B cell (primary cell): ENCODE results near the gene GGA2. TPM values are rescaled to one million over a fixed set of nuclear protein-coding genes. Genes with fewer than 3 reads are reported as not detected.
"Not testable (repeated sequence)": the region's sequence is repeated elsewhere in the genome, so short reads cannot be mapped to it uniquely, and the experiment has no call there.

Source experiments
- ATAC-seq: fragments of 200-7000 bp; cut with Tn5 transposase; one replicate; pipeline ENCODE4 v1.10.0; 2021; ENCODE audit warnings: low read depth, mild to moderate bottlenecking, moderate number of reproducible peaks, moderate library complexity
- CTCF ChIA-PET: fragments of 350-600 bp; sonication (Branson Sonifier 250); formaldehyde crosslinking; loops from one replicate; lab custom pipeline; 2021; ENCODE audit warnings: antibody characterized with exemption, inconsistent platforms; lab: Charles Lee
- POLR2A ChIA-PET: fragments of 350-600 bp; sonication (Branson Sonifier 250); formaldehyde crosslinking; loops from one replicate; lab custom pipeline; 2021; ENCODE audit warnings: antibody characterized with exemption; lab: Charles Lee
- DNase-seq: peaks from one replicate; pipeline ENCODE4 v3.0.0; 2013
- H2AFZ ChIP-seq: 2 replicates; pipeline ENCODE4 v1.6.1; 2012; ENCODE audit warnings: mild to moderate bottlenecking, low read depth, low read length; ENCODE audit not compliant: insufficient read depth, poor library complexity, severe bottlenecking
- H3K27ac ChIP-seq, 2 donors: 1 replicate in 1 of 2; 2 replicates in 1 of 2; pipeline ENCODE4 v1.5.1; 2012 to 2013; ENCODE audit warnings: low read length in 2 of 2, mild to moderate bottlenecking in 2 of 2, moderate library complexity in 1 of 2
- H3K27me3 ChIP-seq, 4 experiments: fragments of 200-600 bp in 1 of 4; sonication (generic) in 1 of 4; replicated peaks in 1 of 4; 1 replicate in 2 of 4; 2 replicates in 2 of 4; pipeline versions ENCODE4 v1.6.1 to v1.7.0; 2013 to 2016; ENCODE audit warnings: low read length in 3 of 4, mild to moderate bottlenecking in 2 of 4, mixed read lengths in 1 of 4, moderate library complexity in 1 of 4; ENCODE audit not compliant: insufficient read depth in 4 of 4, control insufficient read depth in 3 of 4; ENCODE audit errors: control extremely low read depth in 1 of 4
- H3K36me3 ChIP-seq, 2 experiments: replicated peaks in 1 of 2; 1 replicate in 1 of 2; 2 replicates in 1 of 2; pipeline versions ENCODE4 v1.6.1 to v1.7.1; 2013; ENCODE audit warnings: low read length in 1 of 2; ENCODE audit not compliant: insufficient read depth in 2 of 2, control insufficient read depth in 1 of 2; ENCODE audit errors: control extremely low read depth in 1 of 2, extremely low read depth in 1 of 2
- H3K4me1 ChIP-seq, 2 donors: fragments of 200-600 bp in 1 of 2; sonication (generic) in 1 of 2; 1 replicate in 1 of 2; 2 replicates in 1 of 2; pipeline versions ENCODE4 v1.5.1 to v1.6.1; 2013 to 2017; ENCODE audit warnings: low read length in 2 of 2; ENCODE audit not compliant: control insufficient read depth in 2 of 2, insufficient read depth in 2 of 2
- H3K4me2 ChIP-seq: replicated peaks from 2 replicates; pipeline ENCODE3; 2012; ENCODE audit warnings: mild to moderate bottlenecking, low read depth, low read length; ENCODE audit not compliant: poor library complexity, severe bottlenecking
- H3K4me3 ChIP-seq, 5 experiments: fragments of 200-600 bp in 1 of 5; sonication (generic) in 1 of 5; 1 replicate in 3 of 5; 2 replicates in 2 of 5; pipeline versions ENCODE4 v1.5.1 to v1.7.0; 2011 to 2016; ENCODE audit warnings: low read length in 4 of 5, mild to moderate bottlenecking in 4 of 5, low read depth in 2 of 5, control low read depth in 1 of 5, moderate library complexity in 1 of 5; ENCODE audit not compliant: insufficient read depth in 1 of 5; ENCODE audit errors: control extremely low read depth in 1 of 5, extremely low read depth in 1 of 5
- H3K79me2 ChIP-seq: fragments of 200-600 bp; sonication (generic); one replicate; pipeline ENCODE4 v1.6.0; 2016; ENCODE audit warnings: low read length; ENCODE audit not compliant: control insufficient read depth, insufficient read depth
- H3K9ac ChIP-seq: fragments of 200-600 bp; sonication (generic); 2 replicates; pipeline ENCODE4 v1.6.1; 2017; ENCODE audit warnings: mild to moderate bottlenecking, low read length, moderate library complexity
- H3K9me3 ChIP-seq, 3 donors: one replicate each; pipeline versions ENCODE4 v1.6.1 to v1.7.1; 2013; ENCODE audit warnings: low read length in 2 of 3; ENCODE audit not compliant: control insufficient read depth in 2 of 3, insufficient read depth in 1 of 3; ENCODE audit errors: control extremely low read depth in 1 of 3
- H4K20me1 ChIP-seq: 2 replicates; pipeline ENCODE4 v1.6.0; 2012; ENCODE audit warnings: mild to moderate bottlenecking, low read length; ENCODE audit not compliant: insufficient read depth, control insufficient read depth, poor library complexity, severe bottlenecking
- H3K27ac Mint-ChIP-seq: one replicate; pipeline ENCODE4 v1.8.0; 2021; ENCODE audit warnings: mixed read lengths
- H3K27me3 Mint-ChIP-seq: one replicate; pipeline ENCODE4 v1.8.0; 2021; ENCODE audit warnings: mixed read lengths
- H3K4me1 Mint-ChIP-seq: one replicate; pipeline ENCODE4 v1.8.0; 2021; ENCODE audit warnings: mixed read lengths
- H3K4me3 Mint-ChIP-seq: one replicate; pipeline ENCODE4 v1.8.0; 2021; ENCODE audit warnings: mixed read lengths
- H3K9me3 Mint-ChIP-seq: one replicate; pipeline ENCODE4 v1.8.0; 2022; ENCODE audit warnings: mixed read lengths; ENCODE audit not compliant: insufficient read depth
- CTCF ChIP-seq: fragments of 200-600 bp; IDR thresholded peaks from one replicate; pipeline ENCODE4 v1.8.0; 2022; ENCODE audit warnings: antibody characterized with exemption, mild to moderate bottlenecking
- EZH2 ChIP-seq: IDR thresholded peaks from 2 replicates; pipeline ENCODE4 v1.6.1; 2012; ENCODE audit warnings: borderline replicate concordance, low read depth, mild to moderate bottlenecking, moderate library complexity, low read length; ENCODE audit not compliant: insufficient read depth, poor library complexity, severe bottlenecking
- WGBS: methylation state at CpG from one replicate; pipeline ENCODE4 v1.1.5; 2013; ENCODE audit warnings: missing lambda C conversion rate; ENCODE audit not compliant: insufficient coverage; 5-methylcytosine and 5-hydroxymethylcytosine counted together
- intact Hi-C: fragments of 100-400 bp; cut with micrococcal nuclease; formaldehyde crosslinking; loops from one replicate; pipeline ENCODE4 v1.10.0; 2022
- polyA plus RNA-seq: library from polyadenylated mRNA; depleted of rRNA; stranded (reverse); fragments of >200 nt; gene quantifications from 2 replicates; pipeline ENCODE4 v1.2.3, GENCODE V29; 2012
- total RNA-seq, 2 donors: library from RNA; stranded (reverse); fragments of 120-200 nt in 1 of 2; gene quantifications; 1 replicate in 1 of 2; 2 replicates in 1 of 2; pipeline versions ENCODE4 v1.2.3 to v1.2.4, GENCODE V29; 2013 to 2022

The GGA2 gene
- total and polyA plus RNA-seq, 2 donors (not counting 1 experiment from before 2014, with no cell fraction given): 227 to 832 TPM

GRCh38 chr16:23448392-23448791, 61.9 kb downstream of the GGA2 start:
- Mint-ChIP-seq H3K4me3 (no peak overlapping the region), H3K4me1 (peaks cover 23% of the 10 kb centered on the region), H3K27me3 (no peaks in the 10 kb centered on the region), H3K9me3 (no peaks in the 10 kb centered on the region), H3K27ac (no peak overlapping the region)
- Histone ChIP-seq H3K9ac (no peak overlapping the region), H3K36me3 (peaks cover 0 to 13% of the 10 kb centered on the region in 2 experiments), H3K27ac (no peak overlapping the region), H3K4me2 (no peak overlapping the region), H3K79me2 (peaks cover 35% of the 10 kb centered on the region), H3K27me3 (no peaks in the 10 kb centered on the region), H4K20me1 (no peaks in the 10 kb centered on the region), H3K4me3 (no peak overlapping the region), H3K4me1 (peaks cover 10% of the 10 kb centered on the region in 2 donors), H2AFZ (no peak overlapping the region), H3K9me3 (no peaks in the 10 kb centered on the region)
- intact Hi-C loops: no loop called here
- ATAC-seq (no peak), DNase-seq (no peak)
- ChIA-PET CTCF (interaction anchor here (7.2 kb wide), 1 partner anchor 13 kb away, joined by 36 read pairs; no protein-coding TSS in a partner anchor), POLR2A (no interaction called here)
- 83% methylated on average over 2 of the region's 4 CpGs for WGBS
- no peak for TF ChIP-seq CTCF
- no peak for TF ChIP-seq EZH2

- H3K4me3 ChIP-seq, H3K27ac Mint-ChIP-seq, H3K9me3 ChIP-seq, H3K27me3 Mint-ChIP-seq, H2AFZ ChIP-seq, POLR2A ChIA-PET, H3K79me2 ChIP-seq, DNase-seq, H3K9me3 Mint-ChIP-seq, ATAC-seq, H3K4me3 Mint-ChIP-seq, H4K20me1 ChIP-seq, H3K27me3 ChIP-seq, H3K4me1 ChIP-seq, H3K4me2 ChIP-seq, H3K9ac ChIP-seq, H3K27ac ChIP-seq, H3K4me1 Mint-ChIP-seq: not testable (repeated sequence)
- intact Hi-C loops: loop anchor here (10.0 kb wide), 3 partner anchors 1733 to 1883 kb away; no protein-coding TSS in a partner anchor
- peaks cover 4 to 37% of the 10 kb centered on the region in 2 experiments for H3K36me3 ChIP-seq
- WGBS: 98% methylated on average over 6 of the region's 7 CpGs
- CTCF ChIA-PET: interaction anchor here (0.8 to 7.7 kb wide), 4 partner anchors 10 to 256 kb away, joined by 4 to 118 read pairs (median 34); partner anchors contain the start of gene SCNN1G
These were observed 72.8 kb downstream of the GGA2 start for GRCh38 chr16:23437542-23437941.
